ENCODE results near the gene MICALL2.

MICALL2 gene

GRCh38 chr7:1458683-1459511, at the start of gene MICALL2:
TSS of gene MICALL2 (minus strand) at chr7:1459470. CDS start at chr7:1459326, 144 bp downstream.
- DNase-seq, result no peak

DNA sequence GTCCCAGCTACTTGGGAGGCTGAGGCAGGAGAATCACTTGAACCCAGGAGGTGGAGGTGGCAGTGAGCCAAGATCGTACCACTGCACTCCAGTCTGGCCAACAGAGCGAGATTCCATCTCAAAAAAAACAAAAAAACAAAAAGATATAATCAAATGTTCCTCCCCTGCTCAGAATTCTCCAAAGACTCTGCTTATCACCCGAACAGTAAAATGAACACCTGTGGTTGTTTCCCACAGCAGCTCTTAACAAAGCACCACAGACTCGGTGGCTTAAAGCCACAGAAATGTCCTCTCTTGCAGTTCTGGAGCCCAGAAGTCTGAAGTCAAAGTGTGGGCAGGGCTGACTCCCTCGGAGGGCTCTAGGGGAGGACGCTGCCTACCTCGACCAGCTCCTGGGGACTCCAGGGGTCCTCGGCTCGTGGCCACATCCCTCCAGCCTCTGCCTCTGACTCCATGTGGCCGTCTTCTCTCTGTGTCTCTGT, 49.0 kb upstream of the MICALL2 start:
- DNase-seq, result no peak

DNA sequence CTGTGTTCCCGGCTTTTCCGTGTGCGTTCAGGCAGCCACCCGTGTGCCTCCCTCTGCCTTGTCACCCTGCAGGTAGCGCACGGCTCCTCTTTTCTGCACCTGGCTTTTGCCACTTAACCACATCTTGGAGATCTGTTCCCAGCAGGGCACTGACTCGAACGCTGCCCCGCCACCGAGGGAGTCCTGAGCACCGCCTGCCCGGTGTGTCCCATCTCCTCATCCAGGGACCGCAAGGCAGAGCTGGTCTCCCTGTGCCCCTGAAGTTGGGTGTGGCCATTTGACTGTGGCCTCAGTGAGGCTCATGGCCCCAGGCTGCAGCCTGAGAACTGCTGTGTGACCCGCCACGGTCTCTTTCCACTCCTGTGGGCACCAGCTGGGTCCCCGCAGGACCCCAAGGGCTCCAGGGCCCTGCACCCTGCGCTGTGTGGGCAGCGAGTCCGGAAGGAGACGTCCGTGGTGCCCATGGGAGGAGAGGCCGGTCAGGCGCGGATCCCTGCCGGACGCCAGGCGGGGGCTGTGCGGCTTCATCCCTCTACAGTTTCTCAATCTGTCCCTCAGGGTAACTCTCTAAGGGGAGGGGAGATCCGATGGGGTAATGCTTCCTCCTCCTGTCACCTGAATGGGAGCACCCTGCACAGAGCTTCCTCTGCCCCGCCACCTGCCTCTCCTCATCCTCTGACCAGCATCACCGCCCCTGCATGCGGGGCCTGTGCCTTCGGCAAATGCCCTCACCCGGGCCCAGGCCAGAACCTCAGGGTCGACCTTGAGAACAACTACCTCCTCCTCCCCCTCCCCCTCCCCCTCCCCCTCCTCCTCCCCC, 46.7 kb upstream of the MICALL2 start:
- no peak for DNase-seq

DNA sequence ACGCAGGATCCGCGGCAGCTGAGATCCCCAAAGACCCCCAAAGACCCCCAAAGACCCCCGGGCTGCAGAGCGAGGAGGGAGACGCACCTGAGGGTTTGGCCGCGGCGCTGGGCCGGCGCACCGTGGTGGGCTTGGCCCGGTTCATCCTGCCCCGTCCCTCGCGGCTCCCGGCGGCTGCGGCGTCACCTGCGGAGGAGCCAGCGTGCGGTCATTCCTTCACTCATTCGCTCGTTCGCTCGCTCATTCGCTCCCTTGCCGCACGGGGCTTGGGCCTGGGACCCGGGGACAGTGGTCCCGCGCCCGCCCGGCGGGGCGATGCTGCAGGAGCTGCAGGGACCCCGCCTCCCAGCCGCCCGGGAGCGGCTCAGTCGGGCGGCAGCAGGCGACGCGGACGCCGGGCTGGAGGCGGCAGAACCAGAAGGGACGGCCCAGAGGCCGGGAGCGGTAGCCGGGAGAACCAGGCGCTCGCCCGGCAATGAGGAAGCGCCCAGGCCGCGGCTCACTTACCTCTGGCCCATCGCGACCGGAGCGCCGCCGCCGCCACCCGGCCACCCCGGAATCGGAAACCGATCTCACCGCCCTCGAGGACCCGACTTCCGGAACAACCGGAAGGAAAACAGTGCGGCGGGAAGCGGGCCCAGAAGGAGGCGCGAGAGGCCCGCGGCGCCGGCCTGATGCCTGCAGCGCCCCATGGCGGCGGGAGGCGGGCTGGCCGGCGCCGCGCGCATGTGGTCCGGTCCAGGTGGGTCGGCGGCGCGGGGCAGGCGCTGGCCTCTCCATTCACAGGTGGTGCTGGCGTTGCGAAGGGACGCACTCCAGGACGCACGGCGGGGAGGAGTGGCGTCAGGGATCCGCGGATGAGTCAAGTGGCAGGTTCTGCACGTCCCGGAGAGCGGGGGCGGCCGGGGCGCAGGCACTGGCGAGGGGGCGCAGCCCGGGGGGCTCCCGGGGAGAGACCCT, 44.8 kb upstream of the MICALL2 start, which contains the start of gene INTS1:
INTS1 (minus strand) TSS at position 574 of the 960 bp plus-strand sequence; CDS start at position 145, 429 bp downstream.
- peak in 1 of 2 experiments; percentile 39 for DNase-seq

- no peak for DNase-seq
Observed at GRCh38 chr7:1503390-1503789, 44.1 kb upstream of the MICALL2 start.

- DNase-seq, result no peak
Observed at GRCh38 chr7:1502845-1503244, 43.6 kb upstream of the MICALL2 start.

DNA sequence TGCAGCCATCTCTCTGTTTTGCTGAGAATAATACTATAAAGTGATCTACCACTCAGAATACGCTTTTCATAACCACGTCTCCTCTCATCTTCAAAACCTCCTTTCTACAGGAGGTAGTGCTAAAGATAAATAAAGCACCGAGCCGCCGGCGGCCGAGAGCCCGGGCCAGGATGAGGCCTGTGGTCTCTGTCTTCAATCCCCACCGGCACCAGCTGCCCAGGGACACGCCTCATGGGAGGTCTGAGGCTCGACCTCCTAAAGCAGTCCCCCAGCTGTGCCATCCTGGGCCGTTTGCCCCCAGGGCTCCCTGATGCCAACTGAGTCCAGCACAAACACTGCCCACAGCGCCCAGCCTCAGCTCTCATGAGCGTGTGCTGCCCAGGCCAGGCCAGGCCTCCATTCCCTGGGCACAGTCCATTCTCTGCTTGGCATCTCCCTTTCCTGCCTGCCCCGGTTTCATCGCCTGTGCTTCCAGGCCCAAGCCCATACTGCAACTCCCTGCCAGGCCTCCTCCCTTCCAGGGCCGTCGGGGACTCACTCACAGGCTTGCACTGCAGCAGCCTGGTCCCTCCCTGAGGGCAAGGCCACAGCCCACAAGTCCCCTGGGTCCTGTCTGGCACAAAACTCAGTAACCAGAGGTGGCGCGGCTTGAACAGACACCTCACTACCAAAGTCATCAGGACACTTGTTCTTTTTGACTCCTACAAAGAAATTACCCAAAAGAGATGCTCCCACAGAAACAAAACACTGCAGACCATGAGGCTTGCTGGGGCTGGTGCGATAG, 42.4 kb upstream of the MICALL2 start:
- no peak for DNase-seq

DNA sequence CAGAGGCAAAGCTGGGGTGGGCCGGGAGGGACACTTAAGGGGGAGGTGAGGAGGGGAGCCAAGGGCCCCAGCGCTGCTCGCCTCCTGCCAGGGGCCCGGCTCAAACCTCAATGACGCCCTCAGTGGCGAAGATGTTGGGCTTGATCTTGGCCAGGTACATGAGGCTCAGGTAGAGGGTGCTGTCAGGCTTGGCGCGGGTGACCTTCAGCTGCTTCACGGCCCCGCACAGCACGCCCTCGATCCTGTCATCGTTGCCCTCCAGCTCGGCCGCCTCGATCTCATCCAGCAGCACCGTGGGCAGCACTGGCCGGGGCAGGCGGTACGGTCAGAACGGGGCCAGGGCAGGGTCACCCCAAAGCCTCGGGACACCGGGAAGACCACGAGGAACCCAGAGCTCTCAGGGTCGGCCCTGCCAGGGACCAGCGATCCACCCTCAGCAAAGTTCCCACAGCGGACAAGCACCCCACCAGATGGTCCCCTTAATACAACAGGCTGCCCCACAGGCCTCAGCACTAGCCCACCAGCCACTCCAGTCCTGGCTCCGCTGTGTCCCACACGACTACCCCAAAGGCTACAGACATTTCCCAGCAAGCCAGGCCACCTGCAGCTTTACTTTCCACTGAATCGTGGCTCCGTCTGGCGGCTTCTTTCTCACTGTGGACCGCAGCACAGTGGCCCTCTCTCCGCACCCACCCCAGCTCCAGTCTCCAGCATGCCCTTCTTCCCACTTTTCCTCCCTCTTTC, 41.0 kb upstream of the MICALL2 start:
- no peak for DNase-seq

DNA sequence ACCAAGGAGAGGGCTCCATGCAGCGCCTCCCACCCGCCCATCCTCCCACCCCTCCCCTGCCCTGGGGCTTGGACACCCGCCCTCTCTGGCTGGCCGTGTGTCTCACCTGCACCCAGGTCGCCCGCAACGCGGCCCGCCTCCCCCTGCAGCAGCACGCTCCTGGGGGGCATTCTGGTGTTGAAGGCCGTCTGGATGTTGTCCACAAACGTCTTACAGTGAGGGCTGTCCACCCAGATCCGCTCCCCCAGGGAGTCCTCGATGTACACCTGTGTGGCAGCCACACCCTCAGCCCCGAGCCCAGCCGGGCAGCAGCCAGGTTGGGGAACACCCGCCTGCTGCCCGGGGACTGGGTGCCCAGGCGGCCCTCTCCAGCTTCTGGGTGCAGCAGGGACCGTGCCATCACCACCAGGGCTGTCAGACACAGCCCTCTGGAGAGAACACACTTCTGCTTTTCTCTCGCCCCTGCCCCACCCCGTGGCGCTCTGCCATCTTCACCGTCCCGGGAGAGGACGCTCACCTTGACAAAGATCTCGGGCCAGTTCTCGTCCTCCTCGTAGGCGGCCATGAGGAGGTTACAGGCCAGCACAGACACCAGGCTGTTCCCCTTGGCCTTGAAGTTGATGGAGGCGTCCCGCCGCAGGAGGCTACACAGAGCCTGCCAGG, 40.2 kb upstream of the MICALL2 start:
- DNase-seq, result no peak

- DNase-seq, result no peak
Observed at GRCh38 chr7:1498370-1499305, 39.4 kb upstream of the MICALL2 start.

DNA sequence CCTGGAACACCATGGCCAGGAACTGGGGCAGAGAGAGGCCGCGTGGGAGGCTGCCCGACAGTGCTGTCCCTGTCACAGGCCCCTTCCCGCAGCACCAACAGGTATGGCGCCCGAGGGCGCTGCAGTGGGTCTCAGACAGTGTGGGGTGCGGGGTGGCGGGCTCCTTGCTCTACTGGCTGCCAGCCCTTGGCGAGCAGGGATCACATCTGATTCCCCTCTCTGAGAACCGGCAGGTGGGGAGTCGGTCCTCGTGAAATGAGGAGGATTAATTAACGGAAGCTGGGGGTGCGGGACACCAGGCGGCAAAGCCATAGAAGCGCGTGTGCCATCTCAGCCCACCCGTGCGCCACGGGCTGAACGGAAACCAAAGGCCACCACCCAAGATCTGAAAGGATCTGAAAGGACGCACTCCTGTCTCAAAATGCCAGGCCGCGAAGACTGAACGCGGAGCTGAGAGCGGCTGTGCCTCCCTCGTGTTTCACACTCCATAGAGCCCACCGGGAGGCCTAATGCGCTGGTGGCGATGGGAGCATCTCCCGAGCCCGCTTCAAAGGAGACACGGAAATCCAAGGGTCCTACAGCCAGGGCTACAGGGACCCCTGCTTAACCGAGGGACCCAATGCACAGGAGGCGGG, 38.1 kb upstream of the MICALL2 start:
- no peak for DNase-seq

GRCh38 chr7:1496531-1497292, 37.4 kb upstream of the MICALL2 start:
- DNase-seq, result no peak

DNA sequence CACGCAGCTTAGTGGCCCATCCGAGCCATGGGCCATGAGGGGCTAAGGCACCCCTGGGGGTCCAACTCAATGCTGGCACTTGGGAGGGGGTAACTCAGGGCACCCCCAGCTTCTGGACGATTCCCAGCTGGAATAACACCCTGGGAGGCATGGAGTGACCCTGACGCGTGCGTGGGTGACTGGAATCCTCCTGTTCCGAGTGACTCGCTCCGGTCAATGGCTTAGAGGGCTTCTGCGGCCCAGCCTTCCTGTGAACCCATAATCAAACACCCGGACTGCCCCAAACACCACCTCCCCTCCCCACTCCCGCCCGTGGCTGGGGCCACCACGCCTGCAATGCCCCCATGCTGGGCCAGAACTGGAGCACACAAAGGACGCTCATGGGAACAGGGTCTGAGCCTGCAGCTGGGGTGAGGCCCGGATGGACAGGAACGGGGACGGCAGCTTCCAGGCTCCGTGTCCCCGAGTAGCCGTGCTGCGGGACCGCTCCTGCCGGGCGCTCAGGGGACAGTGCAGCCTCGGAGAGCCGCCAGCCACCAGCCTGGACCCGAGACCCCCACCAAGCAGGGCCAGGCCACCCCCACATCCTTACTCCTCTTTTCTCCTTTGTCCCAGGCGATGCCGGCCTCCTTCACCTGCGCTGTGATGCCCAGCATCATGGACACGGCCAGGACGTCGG, 36.4 kb upstream of the MICALL2 start:
- DNase-seq, result no peak

GRCh38 chr7:1494866-1495563, 35.7 kb upstream of the MICALL2 start:
- DNase-seq, result no peak

- no peak for DNase-seq
Observed at GRCh38 chr7:1494447-1494846, 35.2 kb upstream of the MICALL2 start.

DNA sequence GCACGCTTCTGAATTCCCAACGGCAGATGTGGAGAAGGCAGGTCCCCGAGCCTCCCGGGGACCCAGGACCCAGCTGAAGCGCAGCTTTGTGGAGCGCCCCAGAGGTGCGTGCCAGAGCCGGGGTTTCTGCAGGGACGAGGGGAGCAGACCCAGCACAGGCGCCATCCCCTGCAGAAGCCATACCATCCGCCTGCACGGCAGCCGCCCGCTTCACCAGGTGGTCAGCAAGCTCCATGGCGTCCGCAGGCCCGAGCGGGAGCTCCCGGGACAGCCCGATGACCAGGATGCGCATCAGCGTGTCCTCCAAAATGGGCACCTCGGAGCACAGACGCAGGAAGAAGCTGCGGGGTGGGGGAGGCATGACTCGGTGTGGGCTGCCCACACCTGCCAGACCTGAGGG, 34.3 kb upstream of the MICALL2 start:
- no peak for DNase-seq

DNA sequence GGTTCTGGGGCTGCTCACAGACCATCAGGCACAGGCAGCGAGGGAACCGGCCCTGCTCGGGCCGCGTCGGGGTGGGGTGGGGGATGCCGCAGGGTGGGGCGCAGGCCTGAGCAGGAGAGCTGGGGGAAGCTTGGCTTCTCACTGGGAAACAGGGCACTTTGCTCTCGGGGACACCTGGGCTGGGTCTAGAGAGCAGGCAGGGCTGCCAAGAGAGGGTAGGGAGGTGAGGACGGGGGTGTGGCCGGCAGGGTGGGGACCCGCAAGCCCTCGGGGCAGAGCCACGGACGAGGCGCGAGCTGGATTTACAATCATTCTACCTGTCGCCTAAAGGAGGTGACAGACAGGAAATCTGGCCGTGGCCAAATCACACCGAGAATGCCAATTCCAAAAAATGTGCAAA, 33.9 kb upstream of the MICALL2 start:
- no peak for DNase-seq
